CD4-positive, alpha-beta T cell treated with Interleukin-4 for 1 hour (primary cell): ENCODE data around the gene HACD3.
A peak's percentile ranks its signal among the peaks of the same experiment; 100 is the strongest.
"Not testable (repeated sequence)": the region's sequence is repeated elsewhere in the genome, so short reads cannot be mapped to it uniquely, and the experiment has no call there.

ENCODE experiments used
- DNase-seq, 2 donors: peaks; one replicate each; pipeline ENCODE4 v3.0.0-alpha.2; 2020 to 2022

Gene HACD3

DNA sequence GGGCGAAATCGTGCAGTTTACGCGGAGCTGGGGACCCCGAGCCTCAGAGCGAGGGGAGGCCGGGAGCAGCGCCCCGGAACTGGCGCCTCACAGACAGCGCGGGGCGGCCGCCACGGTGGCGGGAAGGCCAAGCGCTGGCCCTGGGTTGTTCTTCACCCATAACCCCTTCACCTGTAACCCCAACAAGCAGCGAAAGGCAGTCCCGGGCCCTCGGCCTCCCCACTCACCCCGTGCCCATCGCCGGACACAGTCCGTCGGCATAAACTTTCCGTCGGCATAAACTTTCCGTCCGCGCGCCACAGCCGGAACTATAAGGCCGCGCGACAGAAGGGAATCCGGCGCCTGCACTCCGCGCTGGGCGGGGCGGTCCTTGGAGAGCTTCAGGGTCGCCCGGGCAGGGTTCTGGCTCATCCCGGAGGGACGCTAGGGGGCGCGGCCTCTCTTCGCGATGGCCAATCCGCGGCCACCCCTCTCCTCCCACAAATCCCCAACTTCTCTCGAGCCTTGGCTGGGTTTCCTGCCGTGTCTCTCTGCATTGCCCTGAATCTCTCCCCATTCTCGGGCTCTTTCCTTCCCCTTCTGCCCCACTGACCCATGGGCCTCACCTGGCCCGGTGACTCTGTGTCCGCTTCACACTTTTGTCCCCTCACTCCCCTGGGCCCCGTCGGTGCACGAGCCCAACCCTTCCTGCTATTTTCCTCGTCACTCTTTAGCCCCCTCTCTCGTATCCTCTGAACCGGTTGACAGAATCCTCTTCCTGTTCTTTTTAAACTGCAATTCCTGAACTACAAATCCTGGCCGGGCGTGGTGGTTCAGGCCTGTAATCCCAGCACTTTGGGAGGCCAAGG is 80.8 kb downstream of the HACD3 start, which contains the start of gene INTS14:
Gene INTS14, minus strand, starts transcription at position 261 of the 848 bp plus-strand sequence. CDS start 3,751 bp downstream, outside the sequence.
- DNase-seq: peak; percentile 92

DNA sequence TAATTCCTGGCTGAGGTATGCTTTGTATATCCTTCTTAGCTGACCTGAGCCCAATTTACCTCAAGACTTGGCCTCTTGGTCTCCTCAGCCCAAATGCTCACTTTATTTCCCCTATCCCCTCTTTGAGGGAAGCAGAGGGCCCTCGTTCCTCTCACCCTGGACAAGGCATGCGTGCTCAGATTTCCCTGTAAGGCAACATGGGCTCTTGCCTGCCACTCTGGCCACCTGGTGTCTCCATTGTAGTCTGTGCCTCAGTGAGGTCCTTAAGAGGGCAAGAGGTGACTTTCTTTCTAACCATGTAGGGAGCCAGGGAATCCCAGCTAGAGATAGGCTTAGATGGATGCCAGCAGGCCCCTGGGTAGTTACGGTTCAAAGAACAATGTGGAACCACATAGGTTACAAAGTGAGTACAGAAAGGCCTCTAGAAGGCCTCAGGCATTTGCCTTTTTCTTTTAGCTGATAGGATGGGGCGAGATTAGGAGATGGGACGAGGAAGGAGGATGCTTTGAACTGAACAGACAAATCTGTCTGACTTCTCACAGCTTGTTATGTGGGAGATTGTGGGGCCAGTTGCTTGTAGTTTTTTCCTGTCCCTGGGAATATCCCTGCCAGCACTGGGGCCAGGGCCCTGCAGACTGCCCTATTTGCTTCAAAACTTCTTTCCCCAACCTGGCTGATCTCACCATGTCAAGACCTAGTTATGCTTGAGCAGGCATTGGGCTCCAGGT is 81.8 kb downstream of the HACD3 start:
- DNase-seq: no peak

DNA sequence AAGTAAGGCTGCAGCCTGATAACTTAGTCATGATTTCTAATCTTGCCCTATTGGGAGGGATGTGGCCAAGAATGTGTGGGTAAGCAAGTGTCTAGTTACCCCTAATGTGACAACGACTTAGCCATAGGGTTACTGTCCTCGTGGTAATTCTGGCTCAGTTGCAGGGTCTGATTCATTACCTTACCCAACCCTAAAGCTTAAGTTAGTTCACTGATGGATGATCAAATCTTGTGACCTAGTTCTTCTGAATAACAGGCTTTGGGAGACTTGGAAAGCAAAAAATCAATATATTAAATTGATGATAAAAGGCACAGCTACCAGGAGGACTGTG is 82.3 kb downstream of the HACD3 start:
- DNase-seq: no peak

GRCh38 chr15:65612949-65613744 is 82.9 kb downstream of the HACD3 start:
- DNase-seq: no peak

GRCh38 chr15:65615887-65616286 is 85.6 kb downstream of the HACD3 start:
- not testable (repeated sequence) for DNase-seq

DNA sequence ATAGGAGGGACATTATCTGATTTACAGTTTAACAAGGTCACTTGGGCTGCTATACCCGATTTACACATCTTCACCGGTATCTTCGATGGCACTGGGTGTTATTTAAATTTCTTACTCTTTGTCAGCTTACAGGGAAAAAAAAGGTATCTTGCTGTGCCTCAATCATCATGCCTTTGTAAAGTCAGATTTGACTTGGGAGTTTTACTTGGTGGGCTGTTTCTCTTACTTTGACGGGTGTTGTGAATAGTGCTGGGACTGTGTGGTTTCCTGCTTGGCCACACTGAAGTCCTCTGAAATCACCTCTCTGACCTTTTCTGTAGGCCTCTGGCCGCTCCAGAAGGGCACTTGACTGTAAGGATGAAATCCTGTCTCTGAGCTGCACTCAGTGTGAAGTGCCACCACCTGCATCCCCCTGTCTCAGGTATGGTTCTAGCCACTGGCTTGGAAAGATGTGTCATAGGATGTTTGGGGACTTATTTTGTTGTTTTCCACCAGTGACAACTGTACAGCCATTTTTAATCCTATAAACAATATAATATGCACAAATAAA is 88.4 kb downstream of the HACD3 start:
- no peak for DNase-seq

DNA sequence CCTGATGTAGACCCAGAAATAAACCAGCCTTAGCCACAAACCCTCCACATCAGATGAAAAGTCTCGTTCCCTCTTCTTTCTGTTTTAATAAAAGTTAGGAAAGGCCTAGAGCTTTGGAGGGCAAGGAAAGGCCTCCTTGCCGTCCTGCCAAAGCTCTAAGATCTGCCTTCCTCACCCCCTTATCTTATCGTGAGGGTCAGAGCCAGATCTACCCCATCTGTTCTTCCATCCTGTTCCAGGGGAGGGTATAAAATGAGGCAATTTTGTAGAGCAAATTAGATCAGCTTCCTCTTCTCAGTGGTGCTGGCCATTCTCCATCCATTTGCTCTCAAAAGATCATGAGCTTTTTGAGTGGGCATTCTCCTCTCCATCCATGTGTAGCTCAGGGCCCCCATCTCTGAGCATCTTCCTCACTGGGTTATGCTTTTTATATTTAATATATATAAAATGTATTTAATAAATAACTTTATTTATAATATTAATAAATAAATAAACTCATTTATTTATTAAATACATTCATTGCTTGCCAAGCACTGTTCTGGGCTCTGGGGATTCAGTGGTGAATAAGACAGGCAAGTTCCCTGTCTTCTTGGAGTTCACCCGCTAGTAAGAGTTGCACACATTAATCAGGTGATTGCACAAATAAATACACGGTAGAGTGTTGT is 89.5 kb downstream of the HACD3 start:
- no peak for DNase-seq

DNA sequence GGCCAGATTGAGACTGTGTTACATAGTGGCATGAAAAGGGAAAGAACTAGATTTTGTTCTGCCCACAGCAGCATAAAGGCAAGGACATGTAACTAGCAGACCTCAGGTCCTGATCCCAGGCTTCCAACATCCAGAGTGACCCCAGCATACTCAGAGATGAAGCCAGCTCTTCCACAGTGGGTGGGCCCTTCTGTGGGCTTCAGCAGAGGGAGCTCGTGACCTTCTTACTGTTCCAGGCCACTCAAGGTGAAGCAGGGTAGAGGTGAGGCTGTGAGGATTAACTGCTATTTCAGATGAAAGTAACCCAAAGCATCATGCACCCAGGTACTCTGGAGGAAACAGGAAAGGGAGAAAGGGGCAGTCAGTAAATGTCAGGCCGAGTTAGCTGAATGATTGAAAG is 90.6 kb downstream of the HACD3 start:
- no peak for DNase-seq

DNA sequence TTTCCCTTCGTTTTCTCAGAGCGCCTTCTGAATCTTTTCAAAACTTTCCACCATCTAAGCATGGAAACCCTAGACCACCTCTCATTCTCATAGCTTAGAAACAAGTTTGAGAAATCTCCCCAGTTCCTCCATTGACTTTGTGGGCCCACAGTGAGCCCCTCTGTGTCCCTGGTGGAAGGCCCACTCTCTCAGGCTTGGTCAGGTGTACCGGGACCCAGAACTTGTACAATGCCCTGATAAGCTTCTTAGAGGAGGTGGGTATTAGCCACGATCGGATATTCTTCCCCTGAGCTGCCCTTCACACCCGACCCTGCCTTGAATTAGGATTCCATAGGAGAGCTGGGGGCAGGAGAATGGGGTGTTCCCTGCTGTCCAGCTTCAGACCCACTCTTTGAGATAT is 91.4 kb downstream of the HACD3 start, which contains the start of gene SLC24A1:
Gene SLC24A1, plus strand, starts transcription at position 301 of the 400 bp plus-strand sequence. CDS start 2,143 bp downstream, outside the sequence.
- no peak for DNase-seq

GRCh38 chr15:65623103-65623502 is 92.8 kb downstream of the HACD3 start:
- DNase-seq: no peak

DNA sequence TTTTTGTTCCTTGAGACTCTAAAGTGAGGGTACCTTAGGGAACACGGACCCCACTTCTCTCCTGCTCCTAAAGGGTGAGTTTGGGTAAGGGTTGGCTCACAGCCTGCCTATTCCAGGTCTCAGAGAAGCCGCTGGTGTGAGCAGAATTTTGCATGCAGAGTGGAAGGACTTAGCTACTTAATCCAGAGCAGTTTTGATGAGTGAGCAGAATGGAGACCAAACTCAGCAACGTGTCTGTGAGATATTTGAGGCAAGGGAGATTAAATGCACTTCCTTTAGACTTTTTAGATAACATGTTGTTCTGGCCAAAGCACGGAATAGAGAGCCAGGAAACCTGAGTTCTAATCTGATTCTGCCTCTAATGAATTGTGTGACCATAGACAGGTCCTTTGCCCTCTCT is 96.6 kb downstream of the HACD3 start:
- no peak for DNase-seq
